ENCODE measurements around the gene LRSAM1. TPM values are rescaled to one million over a fixed set of nuclear protein-coding genes. Genes with fewer than 3 reads are reported as not detected.

The LRSAM1 gene
- total and polyA plus RNA-seq, 5 donors, result 14.4 to 23.8 (median 23.2) TPM

DNA sequence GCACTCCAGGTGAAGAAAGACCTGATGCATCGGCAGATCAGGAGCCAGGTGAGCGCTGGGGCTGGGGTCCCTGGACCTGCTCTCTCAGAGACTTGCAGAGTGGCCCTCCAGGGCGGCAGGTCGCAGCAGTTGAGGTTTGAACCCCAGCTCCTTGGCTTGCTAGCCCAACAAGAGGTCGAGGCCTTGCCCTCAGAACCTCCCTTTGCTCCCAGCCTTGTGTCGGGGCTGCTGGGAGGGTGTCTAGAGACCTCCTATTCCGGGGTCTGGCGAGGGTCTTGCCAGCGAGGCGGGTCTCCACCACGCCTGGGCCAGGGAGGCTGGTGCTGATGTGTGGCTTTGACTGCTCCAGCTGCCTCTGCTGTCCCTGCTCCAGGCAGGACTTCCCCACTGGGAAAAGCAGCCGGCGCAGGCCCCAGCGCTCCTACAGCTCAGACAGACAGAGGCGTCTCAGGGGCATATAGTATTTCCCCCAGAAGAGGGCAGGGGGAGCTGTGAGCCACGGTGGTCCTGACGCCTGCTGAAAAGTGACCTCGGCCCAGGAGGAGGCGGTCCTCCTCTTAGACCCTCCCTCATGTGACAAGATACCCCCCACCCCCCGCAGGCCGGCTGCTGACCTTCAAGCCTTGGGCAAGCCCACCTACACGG is 38.3 kb downstream of the LRSAM1 start:
- WGBS, result 72% methylated on average over 22 of the region's 22 CpGs

DNA sequence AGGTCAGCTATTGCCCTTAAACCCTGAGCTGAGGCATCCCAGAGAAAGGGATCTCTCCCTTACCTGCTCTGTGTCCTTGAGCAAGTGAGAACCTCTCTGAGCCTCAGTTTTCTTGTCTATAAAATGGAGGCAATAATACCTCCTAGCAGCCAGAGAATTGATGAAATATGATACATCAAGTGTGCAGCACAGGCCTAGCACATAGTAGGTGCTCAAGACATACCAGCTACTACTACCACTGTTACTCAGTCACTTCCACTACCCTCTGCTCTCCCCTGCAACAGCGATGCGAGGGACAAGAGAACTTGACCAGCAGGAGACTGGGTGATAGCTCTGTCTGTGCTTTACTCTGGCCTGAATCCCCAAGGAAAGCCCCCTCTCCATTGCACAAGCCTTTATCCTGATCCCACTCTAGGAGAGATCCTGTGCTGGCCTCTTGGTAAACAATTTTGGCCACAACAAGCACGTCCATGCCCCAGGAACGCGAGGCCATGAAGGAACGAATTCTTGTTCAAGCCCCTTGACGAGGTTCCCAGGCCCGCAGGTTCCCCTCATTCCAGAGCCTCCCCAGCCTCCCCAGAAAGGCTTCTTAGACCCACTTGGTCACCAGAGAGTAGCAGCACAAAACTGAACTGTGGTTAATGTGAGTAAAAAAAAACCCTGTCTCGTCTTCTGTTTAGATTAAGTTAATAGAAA is 39.4 kb downstream of the LRSAM1 start:
- 93% methylated on average over 9 of the region's 9 CpGs for WGBS
- no peak overlapping the region for H3K4me3 ChIP-seq (ENCODE audit: low read length)

More for the DNA sequence above, 38.3 kb downstream of the LRSAM1 start:
- no peak overlapping the region for H3K4me3 ChIP-seq (ENCODE audit: low read length)
- H3K27ac ChIP-seq (ENCODE audit: low read length), result no peak overlapping the region
- intact Hi-C loops (cut with DNase I), result no loop called here
- no peaks in the 10 kb centered on the region for H3K27me3 ChIP-seq (ENCODE audit: control insufficient read depth, insufficient read depth)
- no peaks in the 10 kb centered on the region for H3K9me3 ChIP-seq (ENCODE audit: control insufficient read depth, low read length)
- DNase-seq (no peak), ATAC-seq (no peak)
- H3K4me1 ChIP-seq (ENCODE audit: control insufficient read depth, insufficient read depth, low read length), result no peaks in the 10 kb centered on the region

GRCh38 chr9:127491516-127491915 is 40.2 kb downstream of the LRSAM1 start:
- DNase-seq, result no peak
- H3K27ac ChIP-seq (ENCODE audit: low read length), result no peak overlapping the region
- no peak overlapping the region for H3K4me3 ChIP-seq (ENCODE audit: low read length)
- H3K27me3 ChIP-seq (ENCODE audit: control insufficient read depth, insufficient read depth), result no peaks in the 10 kb centered on the region
- H3K4me1 ChIP-seq (ENCODE audit: control insufficient read depth, insufficient read depth, low read length), result no peaks in the 10 kb centered on the region
- intact Hi-C loops (cut with DNase I), result no loop called here
- no peak for ATAC-seq
- H3K9me3 ChIP-seq (ENCODE audit: control insufficient read depth, low read length), result no peaks in the 10 kb centered on the region
- WGBS, result 90% methylated on average over 10 of the region's 10 CpGs

More for the DNA sequence above, 39.4 kb downstream of the LRSAM1 start:
- Histone ChIP-seq H3K27ac (ENCODE audit: low read length) (no peak overlapping the region), H3K4me1 (ENCODE audit: control insufficient read depth, insufficient read depth, low read length) (no peaks in the 10 kb centered on the region), H3K9me3 (ENCODE audit: control insufficient read depth, low read length) (no peaks in the 10 kb centered on the region), H3K27me3 (ENCODE audit: control insufficient read depth, insufficient read depth) (no peaks in the 10 kb centered on the region)
- DNase-seq (no peak), ATAC-seq (no peak)
- intact Hi-C loops (cut with DNase I), result no loop called here

DNA sequence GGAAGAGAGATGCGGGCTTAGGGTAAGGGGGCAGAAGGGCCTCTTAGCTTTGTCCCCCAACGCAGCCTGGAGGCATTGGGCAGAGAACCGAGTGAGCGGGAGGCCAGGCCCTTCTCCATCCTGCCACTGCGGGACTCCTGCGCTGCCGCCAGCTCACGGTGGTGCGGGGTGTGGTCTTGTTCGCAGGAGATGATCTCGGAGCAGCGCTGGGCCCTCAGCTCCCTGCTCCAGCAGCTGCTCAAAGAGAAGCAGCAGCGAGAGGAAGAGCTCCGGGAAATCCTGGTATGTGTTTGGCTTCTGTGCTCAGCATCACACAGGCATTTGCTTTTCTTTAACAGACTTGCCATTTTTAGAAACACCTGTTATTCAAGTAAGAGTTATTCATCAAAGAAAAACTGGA is 41.3 kb downstream of the LRSAM1 start:
- H3K4me1 ChIP-seq (ENCODE audit: control insufficient read depth, insufficient read depth, low read length), result no peaks in the 10 kb centered on the region
- no peak for DNase-seq
- no peak for ATAC-seq
- H3K27ac ChIP-seq (ENCODE audit: low read length), result no peak overlapping the region
- no peaks in the 10 kb centered on the region for H3K9me3 ChIP-seq (ENCODE audit: control insufficient read depth, low read length)
- H3K27me3 ChIP-seq (ENCODE audit: control insufficient read depth, insufficient read depth), result no peaks in the 10 kb centered on the region
- 77% methylated on average over 14 of the region's 14 CpGs for WGBS
- intact Hi-C loops (cut with DNase I), result no loop called here
- no peak overlapping the region for H3K4me3 ChIP-seq (ENCODE audit: low read length)

DNA sequence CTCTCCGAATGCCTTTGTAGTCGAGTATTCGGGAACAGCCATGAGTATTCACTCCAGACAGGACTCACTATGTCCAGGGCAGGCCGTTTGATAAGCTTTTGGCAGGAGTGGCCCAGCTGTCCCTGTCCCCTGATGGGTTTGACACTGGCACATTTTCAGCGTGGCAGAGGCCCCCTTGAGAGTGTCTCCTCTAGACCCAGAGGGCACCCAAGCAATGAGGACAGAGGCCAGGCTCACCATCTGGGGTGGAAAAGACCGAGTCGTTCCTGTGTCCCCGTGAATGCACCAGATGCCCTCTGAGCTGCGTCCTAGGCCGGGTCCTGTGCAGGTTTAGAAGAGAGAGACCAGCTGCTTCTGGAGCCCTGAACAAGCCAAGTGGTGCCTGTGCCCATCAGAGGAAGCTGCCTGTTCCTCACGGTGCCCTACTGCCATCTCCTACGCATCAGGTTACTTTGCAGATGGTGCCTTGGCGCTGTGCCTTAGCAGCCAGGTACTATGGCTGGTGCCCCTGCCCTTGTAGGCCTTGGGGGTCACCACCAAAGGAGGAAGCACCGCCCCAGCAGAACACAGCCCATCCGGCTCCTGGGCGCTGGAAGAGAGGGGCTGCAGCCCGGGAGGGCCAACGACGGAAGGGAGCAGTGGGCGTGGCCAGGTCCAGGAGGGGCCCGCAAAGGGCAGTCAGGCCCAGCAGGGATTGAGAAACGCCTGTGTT is 42.4 kb downstream of the LRSAM1 start:
- Histone ChIP-seq H3K4me1 (ENCODE audit: control insufficient read depth, insufficient read depth, low read length) (no peaks in the 10 kb centered on the region), H3K4me3 (ENCODE audit: low read length) (no peak overlapping the region), H3K9me3 (ENCODE audit: control insufficient read depth, low read length) (no peaks in the 10 kb centered on the region), H3K27ac (ENCODE audit: low read length) (peak overlapping the region; percentile 82), H3K27me3 (ENCODE audit: control insufficient read depth, insufficient read depth) (no peaks in the 10 kb centered on the region)
- intact Hi-C loops (cut with DNase I), result no loop called here
- peak in 2 of 3 donors; percentile 83 to 84 for DNase-seq
- ATAC-seq, result peak; percentile 62 to 81
- 65% methylated on average over 22 of the region's 22 CpGs for WGBS

DNA sequence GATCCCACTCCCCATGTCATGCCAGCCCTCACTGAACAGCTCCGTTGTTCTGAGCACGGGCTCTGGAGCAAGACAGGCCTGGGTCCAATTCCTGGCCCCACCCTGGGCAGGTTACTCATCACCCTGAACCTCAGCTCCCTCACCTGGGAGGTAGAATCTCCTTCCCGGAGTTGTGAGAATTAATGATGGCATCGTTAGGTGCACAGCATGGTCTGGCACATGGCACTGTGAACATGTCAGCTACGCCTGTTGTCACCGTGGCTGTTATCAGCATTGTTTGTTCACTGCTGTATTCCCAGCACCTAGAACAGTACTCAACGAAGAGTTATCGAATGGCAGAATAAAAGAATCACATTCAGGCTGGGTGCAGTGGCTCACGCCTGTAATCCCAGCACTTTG is 43.0 kb downstream of the LRSAM1 start:
- H3K27ac ChIP-seq (ENCODE audit: low read length), result peak overlapping the region; percentile 82
- ATAC-seq, result peak; percentile 9 to 53
- H3K9me3 ChIP-seq (ENCODE audit: control insufficient read depth, low read length), result no peaks in the 10 kb centered on the region
- intact Hi-C loops (cut with DNase I), result no loop called here
- WGBS, result 66% methylated on average over 9 of the region's 9 CpGs
- no peaks in the 10 kb centered on the region for H3K27me3 ChIP-seq (ENCODE audit: control insufficient read depth, insufficient read depth)
- H3K4me3 ChIP-seq (ENCODE audit: low read length), result no peak overlapping the region
- no peak for DNase-seq
- H3K4me1 ChIP-seq (ENCODE audit: control insufficient read depth, insufficient read depth, low read length), result no peaks in the 10 kb centered on the region

DNA sequence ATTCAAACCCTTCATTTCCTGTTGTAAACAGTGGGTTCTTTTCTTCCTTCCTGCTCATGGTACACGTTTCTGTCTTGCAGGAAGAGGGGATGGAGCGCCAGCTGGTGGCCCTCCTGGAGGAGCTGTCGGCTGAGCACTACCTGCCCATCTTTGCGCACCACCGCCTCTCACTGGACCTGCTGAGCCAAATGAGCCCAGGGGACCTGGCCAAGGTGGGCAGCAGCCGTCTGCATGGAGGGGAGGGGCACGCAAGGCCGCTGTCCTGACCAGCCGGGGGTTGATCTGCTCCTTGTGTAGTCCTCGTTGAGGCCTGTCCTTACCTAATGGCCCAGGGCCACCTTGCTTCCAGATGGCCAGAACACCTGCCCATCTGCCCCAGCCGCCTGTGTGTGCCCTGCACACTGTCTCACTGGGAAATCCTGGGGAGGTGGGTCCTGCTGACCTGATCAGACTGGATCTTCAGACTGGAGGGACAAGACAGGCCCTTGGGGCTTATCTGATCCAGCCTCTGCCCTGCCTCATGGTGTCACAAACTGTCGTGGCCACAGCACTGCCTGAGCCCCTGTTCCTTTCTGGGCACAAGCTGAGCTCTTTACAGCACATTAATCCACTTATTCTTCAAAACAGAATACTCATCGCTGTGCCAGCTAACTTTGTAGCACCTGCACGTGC is 44.7 kb downstream of the LRSAM1 start:
- 82% methylated on average over 14 of the region's 14 CpGs for WGBS
- intact Hi-C loops (cut with DNase I), result no loop called here
- ATAC-seq (no peak), DNase-seq (peak in 1 of 3 donors; percentile 40)
- H3K4me3 ChIP-seq (ENCODE audit: low read length), result no peak overlapping the region
- no peaks in the 10 kb centered on the region for H3K4me1 ChIP-seq (ENCODE audit: control insufficient read depth, insufficient read depth, low read length)
- H3K27me3 ChIP-seq (ENCODE audit: control insufficient read depth, insufficient read depth), result no peaks in the 10 kb centered on the region
- no peaks in the 10 kb centered on the region for H3K9me3 ChIP-seq (ENCODE audit: control insufficient read depth, low read length)
- H3K27ac ChIP-seq (ENCODE audit: low read length), result no peak overlapping the region

DNA sequence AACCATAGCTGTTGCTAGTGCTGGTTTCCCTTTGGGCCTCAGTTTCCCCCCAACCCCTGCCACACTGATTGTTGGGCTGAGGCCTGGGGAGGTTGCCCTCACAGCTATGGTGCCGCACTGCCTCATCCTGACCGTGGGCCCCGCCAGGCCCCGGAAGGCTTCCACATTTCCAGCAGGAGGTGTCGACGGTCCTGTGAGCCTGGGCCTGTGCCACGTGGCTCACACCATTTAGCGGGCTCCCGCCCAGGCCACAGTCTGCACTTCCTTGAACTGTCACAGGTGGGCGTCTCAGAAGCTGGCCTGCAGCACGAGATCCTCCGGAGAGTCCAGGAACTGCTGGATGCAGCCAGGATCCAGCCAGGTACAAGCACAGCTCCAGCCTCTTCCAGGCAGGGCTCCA is 45.7 kb downstream of the LRSAM1 start:
- ATAC-seq (no peak), DNase-seq (peak in 1 of 3 donors; percentile 41)
- no peaks in the 10 kb centered on the region for H3K4me1 ChIP-seq (ENCODE audit: control insufficient read depth, insufficient read depth, low read length)
- H3K9me3 ChIP-seq (ENCODE audit: control insufficient read depth, low read length), result no peaks in the 10 kb centered on the region
- H3K27me3 ChIP-seq (ENCODE audit: control insufficient read depth, insufficient read depth), result no peaks in the 10 kb centered on the region
- H3K27ac ChIP-seq (ENCODE audit: low read length), result no peak overlapping the region
- 81% methylated on average over 12 of the region's 12 CpGs for WGBS
- no peak overlapping the region for H3K4me3 ChIP-seq (ENCODE audit: low read length)
- intact Hi-C loops (cut with DNase I), result no loop called here

DNA sequence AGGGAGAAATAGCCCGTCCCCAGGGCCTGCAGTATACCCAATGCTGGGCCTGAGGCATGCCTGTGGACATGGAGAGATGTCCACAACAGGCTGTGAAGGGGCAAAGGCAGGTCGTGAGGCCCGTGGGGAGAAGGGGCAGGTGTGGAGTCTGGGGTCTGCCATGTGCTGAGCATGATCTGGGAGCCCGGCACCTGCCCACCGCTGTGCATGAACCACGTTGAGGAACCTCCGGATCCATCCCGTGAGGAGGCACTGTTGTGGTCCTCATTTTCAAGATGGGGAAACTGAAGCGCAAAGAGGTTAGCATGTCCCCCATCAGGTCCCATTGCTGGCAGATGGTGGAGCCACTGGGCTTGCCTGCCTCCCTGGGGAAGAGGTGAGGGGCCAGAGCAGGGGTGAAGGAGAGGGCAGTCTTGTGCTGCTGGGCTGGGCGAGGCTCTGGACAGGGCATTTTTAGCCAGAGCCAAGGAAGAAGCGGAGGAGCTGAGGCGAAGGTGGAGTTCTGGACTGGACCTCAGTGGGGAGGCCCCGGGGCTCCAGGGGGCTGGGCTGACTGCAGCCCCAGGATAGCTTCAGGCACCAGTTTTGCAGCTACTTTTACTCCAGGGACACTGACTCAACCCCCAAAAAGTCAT is 46.5 kb downstream of the LRSAM1 start:
- peak in 1 of 3 donors; percentile 62 for DNase-seq
- ATAC-seq, result no peak
- Histone ChIP-seq H3K4me3 (ENCODE audit: low read length) (no peak overlapping the region), H3K4me1 (ENCODE audit: control insufficient read depth, insufficient read depth, low read length) (no peaks in the 10 kb centered on the region), H3K27ac (ENCODE audit: low read length) (no peak overlapping the region), H3K9me3 (ENCODE audit: control insufficient read depth, low read length) (no peaks in the 10 kb centered on the region), H3K27me3 (ENCODE audit: control insufficient read depth, insufficient read depth) (no peaks in the 10 kb centered on the region)
- intact Hi-C loops (cut with DNase I), result no loop called here
- WGBS, result 88% methylated on average over 13 of the region's 13 CpGs

- Histone ChIP-seq H3K27me3 (ENCODE audit: control insufficient read depth, insufficient read depth) (no peaks in the 10 kb centered on the region), H3K9me3 (ENCODE audit: control insufficient read depth, low read length) (no peaks in the 10 kb centered on the region), H3K27ac (ENCODE audit: low read length) (no peak overlapping the region), H3K4me3 (ENCODE audit: low read length) (no peak overlapping the region), H3K4me1 (ENCODE audit: control insufficient read depth, insufficient read depth, low read length) (no peaks in the 10 kb centered on the region)
- ATAC-seq (no peak), DNase-seq (peak in 2 of 3 donors; percentile 16 to 32)
- intact Hi-C loops (cut with DNase I), result no loop called here
- WGBS, result 88% methylated on average over 5 of the region's 5 CpGs
Observed at GRCh38 chr9:127498298-127498697, 47.0 kb downstream of the LRSAM1 start.

Measured in right cardiac atrium (tissue), 5 donors.